MCF 10A (cell line): Measurements from ENCODE around the gene TAOK1. TPM values are rescaled to one million over a fixed set of nuclear protein-coding genes. Genes with fewer than 3 reads are reported as not detected.

Source experiments
- BruUV-seq: library from RNA; stranded (reverse); fragments of 400-500 nt; replicated peaks from 2 replicates; lab custom pipeline; 2021; lab: Mats Ljungman, UMichigan
- CTCF ChIA-PET: fragments of 300-600 bp; sonication (Branson Sonifier 250); formaldehyde crosslinking; extraction: SDS; loops from one replicate; lab custom pipeline; 2021; ENCODE audit warnings: antibody characterized with exemption, inconsistent platforms; lab: Yijun Ruan, JAX
- POLR2A ChIA-PET: fragments of 300-600, 350-650 bp; sonication (Branson Sonifier 250); formaldehyde crosslinking; extraction: SDS; loops from one replicate; lab custom pipeline; 2020; ENCODE audit warnings: antibody characterized with exemption, inconsistent platforms; lab: Yijun Ruan, JAX
- DNase-seq: peaks from one replicate; pipeline ENCODE4 v3.0.0-alpha.2; 2018; ENCODE audit not compliant: unreplicated experiment
- H3K27ac Mint-ChIP-seq: one replicate; pipeline ENCODE4 v1.8.0; 2022; ENCODE audit warnings: mild to moderate bottlenecking, low read depth, mixed read lengths; ENCODE audit not compliant: unreplicated experiment
- H3K27me3 Mint-ChIP-seq: one replicate; pipeline ENCODE4 v1.8.0; 2022; ENCODE audit warnings: mixed read lengths; ENCODE audit not compliant: insufficient read depth, unreplicated experiment
- H3K36me3 Mint-ChIP-seq: one replicate; pipeline ENCODE4 v1.8.0; 2022; ENCODE audit warnings: mild to moderate bottlenecking, moderate library complexity, mixed read lengths; ENCODE audit not compliant: insufficient read depth, unreplicated experiment
- H3K4me1 Mint-ChIP-seq: one replicate; pipeline ENCODE4 v1.8.0; 2022; ENCODE audit warnings: mixed read lengths; ENCODE audit not compliant: insufficient read depth, unreplicated experiment
- H3K4me3 Mint-ChIP-seq: one replicate; pipeline ENCODE4 v1.8.0; 2022; ENCODE audit warnings: mild to moderate bottlenecking, moderate library complexity, mixed read lengths; ENCODE audit not compliant: unreplicated experiment
- H3K9me3 Mint-ChIP-seq: one replicate; pipeline ENCODE4 v1.8.0; 2022; ENCODE audit warnings: mixed read lengths; ENCODE audit not compliant: unreplicated experiment
- intact Hi-C: fragments of 100-400 bp; cut with micrococcal nuclease; formaldehyde crosslinking; loops from 2 replicates; pipeline ENCODE4 v1.14.1; 2022
- total RNA-seq: library from RNA; stranded (reverse); gene quantifications from 2 replicates; pipeline ENCODE4 v1.2.3, GENCODE V29; 2022
- TF ChIP-seq, protein P1 (sequence below): fragments of 200-600 bp; IDR thresholded peaks from one replicate; pipeline ENCODE4 v1.8.0; 2022; ENCODE audit warnings: antibody characterized with exemption, mild to moderate bottlenecking; ENCODE audit not compliant: unreplicated experiment

TAOK1 gene
- total RNA-seq, 1 experiment from 2014 or later = 68.7 TPM

DNA sequence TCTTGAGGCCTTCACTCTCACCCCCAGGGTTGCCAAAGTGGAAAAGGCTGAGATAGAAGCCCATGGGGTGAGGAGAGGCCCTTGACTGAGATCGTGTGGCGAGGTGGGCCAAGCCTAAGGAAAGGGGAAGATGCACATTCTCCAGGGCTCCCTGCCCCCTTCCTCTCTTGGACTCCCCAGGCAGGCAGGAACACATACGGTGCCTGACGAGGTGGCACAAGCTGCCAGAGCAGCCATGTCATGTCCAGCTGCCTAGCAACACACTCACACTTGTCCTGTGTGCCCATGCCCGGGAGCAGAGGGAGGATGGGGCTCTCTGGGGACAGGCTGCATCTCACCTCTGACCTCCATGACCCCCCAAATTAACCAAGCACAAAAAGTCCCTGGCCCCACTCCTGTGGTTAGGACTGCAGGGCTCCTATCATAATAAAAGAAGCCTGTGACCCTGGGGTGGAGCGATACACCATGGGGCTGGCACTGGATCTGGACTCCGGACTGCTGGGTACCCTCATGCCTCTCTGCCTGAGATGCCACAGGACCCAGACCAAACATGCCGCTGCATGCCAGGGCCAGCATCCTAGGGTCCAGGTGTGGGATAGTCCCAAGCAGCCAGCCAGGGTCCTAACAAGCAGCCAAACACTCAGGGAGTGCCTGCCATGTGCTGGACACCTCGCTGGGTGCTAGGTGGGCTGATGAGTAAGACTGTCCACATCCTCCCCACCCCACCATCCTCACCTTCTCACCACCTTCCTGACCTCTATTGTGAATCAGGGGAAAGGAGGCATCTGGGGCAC, 196.7 kb downstream of the TAOK1 start:
- no peaks in the 10 kb centered on the region for H3K27me3 Mint-ChIP-seq
- no TSS peak for BruUV-seq
- peak overlapping the region; percentile 83 for H3K4me3 Mint-ChIP-seq
- ChIA-PET CTCF (interaction anchor here (0.6 to 1.6 kb wide), 8 partner anchors 12 to 387 kb away, joined by 3 to 8 read pairs (median 4); no protein-coding TSS in a partner anchor), POLR2A (interaction anchor here (0.6 to 2.7 kb wide), 7 partner anchors 17 to 882 kb away, joined by 3 to 10 read pairs (median 3); partner anchors contain the start of gene TAOK1)
- intact Hi-C loops = no loop called here
- peak overlapping the region; percentile 16 for H3K27ac Mint-ChIP-seq
- peaks cover 17% of the 10 kb centered on the region for H3K36me3 Mint-ChIP-seq
- TF ChIP-seq, protein P1, sequence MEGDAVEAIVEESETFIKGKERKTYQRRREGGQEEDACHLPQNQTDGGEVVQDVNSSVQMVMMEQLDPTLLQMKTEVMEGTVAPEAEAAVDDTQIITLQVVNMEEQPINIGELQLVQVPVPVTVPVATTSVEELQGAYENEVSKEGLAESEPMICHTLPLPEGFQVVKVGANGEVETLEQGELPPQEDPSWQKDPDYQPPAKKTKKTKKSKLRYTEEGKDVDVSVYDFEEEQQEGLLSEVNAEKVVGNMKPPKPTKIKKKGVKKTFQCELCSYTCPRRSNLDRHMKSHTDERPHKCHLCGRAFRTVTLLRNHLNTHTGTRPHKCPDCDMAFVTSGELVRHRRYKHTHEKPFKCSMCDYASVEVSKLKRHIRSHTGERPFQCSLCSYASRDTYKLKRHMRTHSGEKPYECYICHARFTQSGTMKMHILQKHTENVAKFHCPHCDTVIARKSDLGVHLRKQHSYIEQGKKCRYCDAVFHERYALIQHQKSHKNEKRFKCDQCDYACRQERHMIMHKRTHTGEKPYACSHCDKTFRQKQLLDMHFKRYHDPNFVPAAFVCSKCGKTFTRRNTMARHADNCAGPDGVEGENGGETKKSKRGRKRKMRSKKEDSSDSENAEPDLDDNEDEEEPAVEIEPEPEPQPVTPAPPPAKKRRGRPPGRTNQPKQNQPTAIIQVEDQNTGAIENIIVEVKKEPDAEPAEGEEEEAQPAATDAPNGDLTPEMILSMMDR = no peak
- no peak for DNase-seq
- H3K4me1 Mint-ChIP-seq = peaks cover 43% of the 10 kb centered on the region
- no peaks in the 10 kb centered on the region for H3K9me3 Mint-ChIP-seq

DNA sequence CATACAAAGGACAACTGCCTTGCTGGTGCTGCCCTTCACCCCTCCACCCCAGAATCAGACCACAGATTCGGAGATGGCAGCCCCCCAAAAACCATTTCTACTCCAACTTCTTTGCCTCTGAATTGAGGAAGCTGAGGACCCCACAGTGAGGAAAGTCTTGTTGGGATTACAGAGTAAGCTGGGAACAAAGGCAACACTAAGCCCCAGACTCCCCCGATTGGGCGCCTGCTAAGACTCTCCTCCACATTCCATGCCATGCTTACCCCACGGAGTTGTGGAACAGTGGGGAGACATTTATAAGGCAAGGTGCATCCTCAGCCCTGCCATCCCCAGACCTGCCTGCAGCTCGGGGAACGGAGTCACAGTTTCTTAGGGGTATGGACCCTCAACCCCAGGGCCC, 197.4 kb downstream of the TAOK1 start:
- CTCF ChIA-PET = interaction anchor here (0.6 to 1.3 kb wide), 7 partner anchors 8 to 861 kb away, joined by 3 to 5 read pairs (median 4); no protein-coding TSS in a partner anchor

DNA sequence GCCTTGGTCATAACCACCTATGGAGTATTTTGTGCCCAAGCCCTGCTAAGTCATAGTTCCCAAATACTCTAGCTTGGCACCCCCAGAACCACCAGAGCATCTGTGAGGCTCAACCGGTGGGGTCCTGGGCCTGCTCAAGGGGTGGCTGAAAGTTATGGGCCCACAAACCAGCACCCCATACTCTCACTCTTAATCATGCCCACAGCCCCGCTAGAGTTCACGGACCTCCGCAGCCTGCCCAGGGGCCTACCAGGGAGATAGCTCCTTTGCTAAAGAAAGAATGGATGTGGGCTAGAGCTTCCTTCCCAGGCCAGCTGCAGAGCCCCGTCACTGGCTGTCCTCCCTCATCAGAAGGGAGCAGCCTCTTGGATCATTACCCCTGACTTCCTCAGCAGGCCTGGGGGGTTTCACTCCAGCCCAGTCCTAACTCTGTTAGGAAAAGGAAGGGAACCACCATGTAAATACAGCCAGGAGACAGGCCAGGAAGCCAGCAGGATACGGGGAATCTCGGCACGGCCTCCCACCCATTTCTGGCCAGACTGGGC, 197.9 kb downstream of the TAOK1 start:
- Mint-ChIP-seq H3K4me3 (peak overlapping the region; percentile 83), H3K4me1 (peaks cover 36% of the 10 kb centered on the region), H3K36me3 (peaks cover 17% of the 10 kb centered on the region), H3K9me3 (no peaks in the 10 kb centered on the region), H3K27me3 (no peaks in the 10 kb centered on the region), H3K27ac (peak overlapping the region; percentile 82)
- ChIA-PET CTCF (interaction anchor here (0.6 to 1.3 kb wide), 9 partner anchors 9 to 861 kb away, joined by 3 to 5 read pairs (median 3); no protein-coding TSS in a partner anchor), POLR2A (interaction anchor here (0.6 to 2.7 kb wide), 7 partner anchors 18 to 340 kb away, joined by 3 to 10 read pairs (median 4); no protein-coding TSS in a partner anchor)
- no peak for DNase-seq
- TF ChIP-seq, protein P1 = no peak
- intact Hi-C loops = no loop called here
- BruUV-seq = no TSS peak

More for the DNA sequence above, 197.4 kb downstream of the TAOK1 start:
- POLR2A ChIA-PET = interaction anchor here (0.6 to 2.7 kb wide), 4 partner anchors 18 to 340 kb away, joined by 3 to 10 read pairs (median 4); no protein-coding TSS in a partner anchor
- Mint-ChIP-seq H3K9me3 (no peaks in the 10 kb centered on the region), H3K27me3 (no peaks in the 10 kb centered on the region), H3K4me1 (peaks cover 37% of the 10 kb centered on the region), H3K27ac (peak overlapping the region; percentile 82), H3K36me3 (peaks cover 17% of the 10 kb centered on the region), H3K4me3 (peak overlapping the region; percentile 83)
- intact Hi-C loops = no loop called here
- TF ChIP-seq, protein P1 = no peak
- DNase-seq = no peak
- BruUV-seq = no TSS peak
